Lower leg skin (tissue), 4 donors: ENCODE results near the gene GADD45GIP1. TPM values are rescaled to one million over a fixed set of nuclear protein-coding genes. Genes with fewer than 3 reads are reported as not detected.

Experiments
- DNase-seq, 2 donors: peaks; one replicate each; pipeline ENCODE4 v3.0.0-alpha.2; 2019; ENCODE audit warnings: low spot score in 2 of 2
- H3K4me3 ChIP-seq: fragments of 200-600 bp; sonication (generic); 2 replicates; pipeline ENCODE4 v1.5.1; 2017; ENCODE audit warnings: mild to moderate bottlenecking, low read depth; ENCODE audit not compliant: poor library complexity, severe bottlenecking
- CTCF ChIP-seq, 3 donors: fragments of 450-650 bp; IDR thresholded peaks; one replicate each; pipeline ENCODE4 v1.5.1; 2016; ENCODE audit warnings: antibody characterized with exemption in 3 of 3, mild to moderate bottlenecking in 3 of 3, moderate library complexity in 2 of 3
- POLR2A ChIP-seq, 2 donors: fragments of 450-650 bp; IDR thresholded peaks; one replicate each; pipeline ENCODE4 v1.6.1; 2016 to 2017; ENCODE audit warnings: antibody characterized with exemption in 2 of 2, mild to moderate bottlenecking in 1 of 2, moderate library complexity in 1 of 2
- WGBS, 2 donors: methylation state at CpG; one replicate each; pipeline ENCODE4 v1.1.5; 2018; 5-methylcytosine and 5-hydroxymethylcytosine counted together
- intact Hi-C: fragments of 100-400 bp; cut with DNase I; formaldehyde crosslinking; loops from one replicate; pipeline ENCODE4 v1.15.0; 2023; ENCODE audit warnings: low total_unique reads
- total RNA-seq, 4 donors: library from RNA; depleted of rRNA; stranded (reverse); fragments of >200 nt; gene quantifications; one replicate each; pipeline ENCODE4 v1.1.0, GENCODE V29; 2016

The GADD45GIP1 gene
- 10 to 100 TPM; 21.8 to 42.3 (median 29.7) TPM for total RNA-seq

GRCh38 chr19:12956446-12957388 is at the start of gene GADD45GIP1:
TSS of gene GADD45GIP1 (minus strand) at chr19:12957223. CDS start at chr19:12957212, 11 bp downstream.
- 1 to 4% methylated on average over 53 to 65 of the region's 84 CpGs for WGBS, 2 donors
- DNase-seq: peak in 1 of 2 donors; percentile 93
- TF ChIP-seq POLR2A (IDR thresholded peaks at IDR 0.05): peak in 1 of 2 donors; percentile 58
- TF ChIP-seq CTCF (IDR thresholded peaks at IDR 0.05): no peak
- peak within 1 kb of the TSS; percentile 81 for H3K4me3 ChIP-seq
- intact Hi-C loops: no loop called here

- intact Hi-C loops: no loop called here
- 33 to 38% methylated on average over 12 of the region's 12 CpGs for WGBS, 2 donors
- no peak for TF ChIP-seq POLR2A (IDR thresholded peaks at IDR 0.05)
- TF ChIP-seq CTCF (IDR thresholded peaks at IDR 0.05): no peak
- no peak for DNase-seq
- no peak overlapping the region for H3K4me3 ChIP-seq
Observed at GRCh38 chr19:13005861-13006370, 48.9 kb upstream of the GADD45GIP1 start.

GRCh38 chr19:13005253-13005652 is 48.2 kb upstream of the GADD45GIP1 start:
- no peak overlapping the region for H3K4me3 ChIP-seq
- WGBS, 2 donors: 56 to 59% methylated on average over 4 of the region's 4 CpGs
- TF ChIP-seq POLR2A (IDR thresholded peaks at IDR 0.05) (no peak), CTCF (IDR thresholded peaks at IDR 0.05) (no peak)
- intact Hi-C loops: no loop called here
- DNase-seq: no peak

GRCh38 chr19:13004273-13004672 is 47.2 kb upstream of the GADD45GIP1 start:
- TF ChIP-seq CTCF (IDR thresholded peaks at IDR 0.05) (no peak), POLR2A (IDR thresholded peaks at IDR 0.05) (no peak)
- H3K4me3 ChIP-seq: no peak overlapping the region
- intact Hi-C loops: no loop called here
- 35 to 40% methylated on average over 7 of the region's 7 CpGs for WGBS, 2 donors
- no peak for DNase-seq

GRCh38 chr19:13003081-13003480 is 46.1 kb upstream of the GADD45GIP1 start:
- TF ChIP-seq CTCF (IDR thresholded peaks at IDR 0.05): no peak
- no peak for TF ChIP-seq POLR2A (IDR thresholded peaks at IDR 0.05)
- intact Hi-C loops: no loop called here
- 34 to 40% methylated on average over 10 to 15 of the region's 15 CpGs for WGBS, 2 donors
- H3K4me3 ChIP-seq: no peak overlapping the region
- no peak for DNase-seq
